Vagina (tissue), 2 donors: Measurements from ENCODE around the gene CYSLTR2.

ENCODE experiments used
- CTCF ChIP-seq, 3 experiments: fragments of 450-650 bp in 2 of 3; fragments of 200-600 bp in 1 of 3; sonication (generic) in 1 of 3; IDR thresholded peaks; one replicate each; pipeline ENCODE4 v1.5.1; 2017 to 2019; ENCODE audit warnings: antibody characterized with exemption in 3 of 3, mild to moderate bottlenecking in 2 of 3, moderate library complexity in 2 of 3
- POLR2A ChIP-seq, 2 donors: fragments of 450-650 bp; IDR thresholded peaks; one replicate each; pipeline ENCODE4 v1.6.1; 2017; ENCODE audit warnings: antibody characterized with exemption in 2 of 2, mild to moderate bottlenecking in 2 of 2, moderate library complexity in 2 of 2

DNA sequence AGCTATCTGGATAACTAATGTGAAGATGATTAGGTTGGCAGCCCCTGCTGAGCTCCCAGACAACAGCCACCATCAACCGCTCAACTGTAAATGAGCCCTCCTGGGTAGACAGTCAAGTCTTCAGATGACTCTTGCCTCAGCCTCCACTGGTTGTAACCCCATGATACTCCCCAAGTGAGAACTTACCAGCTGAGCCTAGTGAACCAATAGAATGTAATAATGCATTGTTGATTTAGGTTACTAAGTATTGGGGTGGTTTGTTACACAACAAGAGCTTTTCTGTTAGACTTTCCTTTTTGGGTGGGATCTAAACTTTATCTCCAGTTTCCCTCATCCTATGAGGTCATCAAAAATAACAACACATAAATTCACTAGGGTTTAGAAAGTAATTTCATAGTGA, 69.4 kb downstream of the CYSLTR2 start:
- TF ChIP-seq POLR2A (IDR thresholded peaks at IDR 0.05) (no peak), CTCF (IDR thresholded peaks at IDR 0.05) (no peak)
